Progenitor cell of endocrine pancreas (in vitro differentiated cells): ENCODE results near the gene RAET1L. TPM values are rescaled to one million over a fixed set of nuclear protein-coding genes. Genes with fewer than 3 reads are reported as not detected.

ENCODE experiments used
- DNase-seq: peaks from one replicate; pipeline ENCODE4 v3.0.0; 2021; ENCODE audit warnings: low spot score; ENCODE audit not compliant: unreplicated experiment
- H3K27ac Mint-ChIP-seq: 2 replicates; pipeline ENCODE4 v1.8.0; 2021; ENCODE audit warnings: mild to moderate bottlenecking, moderate library complexity, mixed read lengths
- H3K27me3 Mint-ChIP-seq: 2 replicates; pipeline ENCODE4 v1.8.0; 2021; ENCODE audit warnings: mixed read lengths
- H3K36me3 Mint-ChIP-seq: 2 replicates; pipeline ENCODE4 v1.8.0; 2022; ENCODE audit warnings: mixed read lengths; ENCODE audit not compliant: insufficient read depth
- H3K4me1 Mint-ChIP-seq: 2 replicates; pipeline ENCODE4 v1.8.0; 2021; ENCODE audit warnings: low read depth, mixed read lengths
- H3K4me3 Mint-ChIP-seq: 2 replicates; pipeline ENCODE4 v1.8.0; 2021; ENCODE audit warnings: low read depth, mild to moderate bottlenecking, moderate library complexity, mixed read lengths
- H3K9me3 Mint-ChIP-seq: 2 replicates; pipeline ENCODE4 v1.8.0; 2021; ENCODE audit warnings: low read depth, mixed read lengths
- total RNA-seq: library from RNA; stranded (reverse); gene quantifications from 2 replicates; pipeline ENCODE4 v1.2.1, GENCODE V29; 2021
- TF ChIP-seq, protein P1 (sequence below): fragments of 200-600 bp; sonication (generic); IDR thresholded peaks from one replicate; pipeline ENCODE4 v1.5.0; 2021; ENCODE audit warnings: antibody characterized with exemption, mild to moderate bottlenecking; ENCODE audit not compliant: unreplicated experiment

The RAET1L gene
- total RNA-seq, 1 donor from 2014 or later, result not detected

DNA sequence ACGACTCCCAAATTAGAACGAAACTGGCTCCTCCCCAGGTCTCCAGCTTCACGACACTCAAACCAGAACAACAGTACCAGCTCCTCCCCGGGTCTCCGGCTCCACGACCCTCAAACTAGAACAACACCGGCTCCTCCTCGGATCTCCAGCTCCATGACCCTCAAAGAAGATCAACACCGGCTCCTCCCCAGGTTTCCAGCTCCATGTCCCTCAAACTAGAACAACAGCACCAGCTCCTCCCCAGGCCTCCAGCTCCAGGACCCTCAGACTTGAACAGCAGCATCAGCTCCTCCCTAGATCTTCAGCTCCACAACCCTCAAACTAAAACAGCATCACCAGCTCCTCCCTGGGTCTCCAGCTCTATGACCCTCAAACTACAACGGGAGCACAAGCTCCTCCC, 29.8 kb upstream of the RAET1L start:
- no peaks in the 10 kb centered on the region for H3K9me3 Mint-ChIP-seq
- TF ChIP-seq, protein P1, sequence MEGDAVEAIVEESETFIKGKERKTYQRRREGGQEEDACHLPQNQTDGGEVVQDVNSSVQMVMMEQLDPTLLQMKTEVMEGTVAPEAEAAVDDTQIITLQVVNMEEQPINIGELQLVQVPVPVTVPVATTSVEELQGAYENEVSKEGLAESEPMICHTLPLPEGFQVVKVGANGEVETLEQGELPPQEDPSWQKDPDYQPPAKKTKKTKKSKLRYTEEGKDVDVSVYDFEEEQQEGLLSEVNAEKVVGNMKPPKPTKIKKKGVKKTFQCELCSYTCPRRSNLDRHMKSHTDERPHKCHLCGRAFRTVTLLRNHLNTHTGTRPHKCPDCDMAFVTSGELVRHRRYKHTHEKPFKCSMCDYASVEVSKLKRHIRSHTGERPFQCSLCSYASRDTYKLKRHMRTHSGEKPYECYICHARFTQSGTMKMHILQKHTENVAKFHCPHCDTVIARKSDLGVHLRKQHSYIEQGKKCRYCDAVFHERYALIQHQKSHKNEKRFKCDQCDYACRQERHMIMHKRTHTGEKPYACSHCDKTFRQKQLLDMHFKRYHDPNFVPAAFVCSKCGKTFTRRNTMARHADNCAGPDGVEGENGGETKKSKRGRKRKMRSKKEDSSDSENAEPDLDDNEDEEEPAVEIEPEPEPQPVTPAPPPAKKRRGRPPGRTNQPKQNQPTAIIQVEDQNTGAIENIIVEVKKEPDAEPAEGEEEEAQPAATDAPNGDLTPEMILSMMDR, result no peak
- H3K4me3 Mint-ChIP-seq, result no peak overlapping the region
- no peaks in the 10 kb centered on the region for H3K4me1 Mint-ChIP-seq
- peaks cover 64% of the 10 kb centered on the region for H3K27me3 Mint-ChIP-seq
- no peak overlapping the region for H3K27ac Mint-ChIP-seq
- no peak for DNase-seq
- H3K36me3 Mint-ChIP-seq, result no peaks in the 10 kb centered on the region

- DNase-seq, result no peak
- TF ChIP-seq, protein P1, result no peak
- Mint-ChIP-seq H3K36me3 (no peaks in the 10 kb centered on the region), H3K9me3 (no peaks in the 10 kb centered on the region), H3K27me3 (peaks cover 66% of the 10 kb centered on the region), H3K4me1 (no peaks in the 10 kb centered on the region), H3K27ac (no peak overlapping the region), H3K4me3 (no peak overlapping the region)
These were observed 28.1 kb upstream of the RAET1L start for GRCh38 chr6:150053450-150053849.

- TF ChIP-seq, protein P1, result no peak
- H3K4me1 Mint-ChIP-seq, result no peaks in the 10 kb centered on the region
- no peaks in the 10 kb centered on the region for H3K9me3 Mint-ChIP-seq
- H3K36me3 Mint-ChIP-seq, result no peaks in the 10 kb centered on the region
- no peak overlapping the region for H3K27ac Mint-ChIP-seq
- DNase-seq, result no peak
- H3K27me3 Mint-ChIP-seq, result peaks cover 79% of the 10 kb centered on the region
- no peak overlapping the region for H3K4me3 Mint-ChIP-seq
These were observed 25.5 kb upstream of the RAET1L start for GRCh38 chr6:150050846-150051245.

GRCh38 chr6:150048099-150048498, 22.8 kb upstream of the RAET1L start:
- no peaks in the 10 kb centered on the region for H3K4me1 Mint-ChIP-seq
- no peaks in the 10 kb centered on the region for H3K36me3 Mint-ChIP-seq
- TF ChIP-seq, protein P1, result no peak
- DNase-seq, result no peak
- H3K27ac Mint-ChIP-seq, result no peak overlapping the region
- peaks cover 70% of the 10 kb centered on the region for H3K27me3 Mint-ChIP-seq
- H3K9me3 Mint-ChIP-seq, result no peaks in the 10 kb centered on the region
- no peak overlapping the region for H3K4me3 Mint-ChIP-seq

DNA sequence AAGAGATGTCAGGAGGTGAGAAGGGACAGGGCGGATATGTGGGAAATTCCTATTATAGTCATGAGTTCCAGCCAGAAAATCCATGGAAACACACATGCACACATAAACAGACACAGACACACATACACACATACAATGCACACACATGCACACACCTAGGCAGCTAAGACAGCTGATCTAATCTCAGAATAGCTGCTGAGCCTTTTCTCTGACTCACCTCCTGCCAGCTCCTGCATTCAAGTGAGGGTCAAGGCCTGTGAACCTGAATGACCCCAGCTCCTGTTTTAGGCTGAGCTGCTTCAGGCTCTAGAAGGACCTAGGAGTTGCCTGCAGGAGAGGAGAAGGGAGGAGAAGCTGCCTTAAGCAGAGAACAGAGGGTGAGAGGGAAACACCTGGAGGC, 21.6 kb upstream of the RAET1L start:
- no peak overlapping the region for H3K27ac Mint-ChIP-seq
- H3K36me3 Mint-ChIP-seq, result no peaks in the 10 kb centered on the region
- TF ChIP-seq, protein P1, result no peak
- no peak overlapping the region for H3K4me3 Mint-ChIP-seq
- no peak for DNase-seq
- H3K27me3 Mint-ChIP-seq, result peaks cover 68% of the 10 kb centered on the region
- no peaks in the 10 kb centered on the region for H3K4me1 Mint-ChIP-seq
- H3K9me3 Mint-ChIP-seq, result no peaks in the 10 kb centered on the region
